Activated T-helper 1 cell treated with anti-CD3 and anti-CD28 coated beads, Interleukin-2, amount 50 U/mL, for 16 hours (primary cell): ENCODE results near the gene HOOK2.
"Not testable (repeated sequence)": the region's sequence is repeated elsewhere in the genome, so short reads cannot be mapped to it uniquely, and the experiment has no call there.

Experiments
- DNase-seq, 2 donors: peaks; one replicate each; pipeline ENCODE4 v3.0.0-alpha.2; 2020; ENCODE audit warnings: low read depth in 1 of 2, low spot score in 1 of 2

HOOK2 gene

GRCh38 chr19:12774588-12775555 lies at the start of gene HOOK2:
HOOK2 (minus strand) TSS chr19:12775552; CDS start chr19:12775449, 103 bp downstream.
- no peak for DNase-seq

- no peak for DNase-seq
Measured at GRCh38 chr19:12821761-12822160, 46.4 kb upstream of the HOOK2 start.

- not testable (repeated sequence) for DNase-seq
Measured at GRCh38 chr19:12817810-12818209, 42.5 kb upstream of the HOOK2 start.

GRCh38 chr19:12817188-12817587 lies 41.8 kb upstream of the HOOK2 start:
- not testable (repeated sequence) for DNase-seq

- no peak for DNase-seq
Measured at GRCh38 chr19:12815088-12815487, 39.7 kb upstream of the HOOK2 start.

- DNase-seq, result peak; percentile 69 to 81
Measured at GRCh38 chr19:12806242-12807081, 31.1 kb upstream of the HOOK2 start, which contains the start of gene RNASEH2A. RNASEH2A (plus strand) TSS chr19:12806584; CDS start chr19:12806674, 90 bp downstream.

- no peak for DNase-seq
Measured at GRCh38 chr19:12804051-12804450, 28.7 kb upstream of the HOOK2 start.

- DNase-seq, result no peak
Measured at GRCh38 chr19:12802267-12803106, 27.1 kb upstream of the HOOK2 start.

- DNase-seq, result peak; percentile 63 to 64
Measured at GRCh38 chr19:12801466-12802266, 26.3 kb upstream of the HOOK2 start, which contains the start of the genes PRDX2 and THSD8. PRDX2 (minus strand) TSS chr19:12801800; CDS start chr19:12801261, 539 bp downstream. THSD8 (plus strand) TSS chr19:12802069; CDS start chr19:12802072, 3 bp downstream.

GRCh38 chr19:12800923-12801465 lies 25.6 kb upstream of the HOOK2 start:
- no peak for DNase-seq

GRCh38 chr19:12800466-12800770 lies 25.1 kb upstream of the HOOK2 start:
- DNase-seq, result no peak

GRCh38 chr19:12799742-12800465 lies 24.6 kb upstream of the HOOK2 start:
- DNase-seq, result no peak

- DNase-seq, result not testable (repeated sequence)
Measured at GRCh38 chr19:12797607-12798006, 22.3 kb upstream of the HOOK2 start.

GRCh38 chr19:12797141-12797587 lies 21.8 kb upstream of the HOOK2 start:
- DNase-seq, result no peak

GRCh38 chr19:12796146-12797071 lies 21.1 kb upstream of the HOOK2 start:
- DNase-seq, result peak; percentile 55 to 63

- DNase-seq, result no peak
Measured at GRCh38 chr19:12794971-12795381, 19.6 kb upstream of the HOOK2 start.

GRCh38 chr19:12794196-12794941 lies 19.0 kb upstream of the HOOK2 start:
- no peak for DNase-seq
